Thoracic aorta (tissue), 2 donors: ENCODE measurements around the gene STAT1. TPM values are rescaled to one million over a fixed set of nuclear protein-coding genes. Genes with fewer than 3 reads are reported as not detected.

Experiments used
- ATAC-seq: fragments of 150-250 bp; one replicate; pipeline ENCODE4 v1.8.0; 2017; ENCODE audit warnings: low read depth; ENCODE audit not compliant: insufficient number of reproducible peaks, low FRiP score
- DNase-seq: peaks from one replicate; pipeline ENCODE4 v3.0.0-alpha.2; 2020; ENCODE audit warnings: low spot score
- H3K27ac ChIP-seq, 2 donors: fragments of 200-600 bp; sonication (generic); 1 replicate in 1 of 2; 2 replicates in 1 of 2; pipeline ENCODE4 v1.5.1; 2016; ENCODE audit warnings: mild to moderate bottlenecking in 2 of 2, moderate library complexity in 2 of 2
- H3K27me3 ChIP-seq: fragments of 200-600 bp; sonication (generic); replicated peaks from 2 replicates; pipeline ENCODE4 v1.6.0; 2016; ENCODE audit warnings: mild to moderate bottlenecking; ENCODE audit not compliant: insufficient read depth
- H3K36me3 ChIP-seq: fragments of 200-600 bp; sonication (generic); one replicate; pipeline ENCODE4 v1.5.1; 2016
- H3K4me1 ChIP-seq, 2 donors: fragments of 200-600 bp; sonication (generic); 1 replicate in 1 of 2; 2 replicates in 1 of 2; pipeline versions ENCODE4 v1.5.1 to v1.6.0; 2016; ENCODE audit warnings: low read depth in 2 of 2, mild to moderate bottlenecking in 1 of 2; ENCODE audit not compliant: control insufficient read depth in 1 of 2
- H3K4me3 ChIP-seq: fragments of 200-600 bp; sonication (generic); 2 replicates; pipeline ENCODE4 v1.5.1; 2016; ENCODE audit warnings: mild to moderate bottlenecking
- H3K9me3 ChIP-seq: fragments of 200-600 bp; sonication (generic); 2 replicates; pipeline ENCODE4 v1.5.1; 2016
- CTCF ChIP-seq: fragments of 200-600 bp; sonication (generic); IDR thresholded peaks from one replicate; pipeline ENCODE4 v1.5.1; 2019; ENCODE audit warnings: antibody characterized with exemption
- total RNA-seq, 2 donors: library from RNA; depleted of rRNA; stranded (reverse); fragments of >200 nt; gene quantifications; one replicate each; pipeline versions ENCODE4 v1.1.0 to v1.2.3, GENCODE V29; 2016

STAT1 gene
- total RNA-seq, 2 donors from 2014 or later, result 67.4 to 82.6 TPM

GRCh38 chr2:191038741-191039140, 24.8 kb upstream of the STAT1 start:
- H3K36me3 ChIP-seq, result no peaks in the 10 kb centered on the region
- no peak for DNase-seq
- no peak for ATAC-seq
- H3K27me3 ChIP-seq, result no peaks in the 10 kb centered on the region
- H3K9me3 ChIP-seq, result no peaks in the 10 kb centered on the region
- no peak overlapping the region for H3K27ac ChIP-seq
- no peak for TF ChIP-seq CTCF
- no peaks in the 10 kb centered on the region for H3K4me1 ChIP-seq
- no peak overlapping the region for H3K4me3 ChIP-seq

GRCh38 chr2:191038241-191038725, 24.3 kb upstream of the STAT1 start:
- H3K4me3 ChIP-seq, result no peak overlapping the region
- no peak for TF ChIP-seq CTCF
- no peak overlapping the region for H3K27ac ChIP-seq

GRCh38 chr2:191037351-191037750, 23.4 kb upstream of the STAT1 start:
- no peaks in the 10 kb centered on the region for H3K36me3 ChIP-seq
- H3K4me1 ChIP-seq, result no peaks in the 10 kb centered on the region
- H3K9me3 ChIP-seq, result no peaks in the 10 kb centered on the region
- no peak for ATAC-seq
- H3K4me3 ChIP-seq, result no peak overlapping the region
- DNase-seq, result no peak
- no peaks in the 10 kb centered on the region for H3K27me3 ChIP-seq
- TF ChIP-seq CTCF, result no peak
- no peak overlapping the region for H3K27ac ChIP-seq

More at GRCh38 chr2:191038241-191038725, 24.3 kb upstream of the STAT1 start:
- no peaks in the 10 kb centered on the region for H3K27me3 ChIP-seq
- H3K36me3 ChIP-seq, result no peaks in the 10 kb centered on the region
- H3K4me1 ChIP-seq, result no peaks in the 10 kb centered on the region
- ATAC-seq, result no peak
- no peak for DNase-seq
- no peaks in the 10 kb centered on the region for H3K9me3 ChIP-seq

- no peak overlapping the region for H3K27ac ChIP-seq
- no peaks in the 10 kb centered on the region for H3K4me1 ChIP-seq
- H3K4me3 ChIP-seq, result no peak overlapping the region
- ATAC-seq (no peak), DNase-seq (no peak)
- no peaks in the 10 kb centered on the region for H3K36me3 ChIP-seq
- no peaks in the 10 kb centered on the region for H3K27me3 ChIP-seq
- no peaks in the 10 kb centered on the region for H3K9me3 ChIP-seq
- TF ChIP-seq CTCF, result no peak
These were observed 22.4 kb upstream of the STAT1 start for GRCh38 chr2:191036363-191036762.

GRCh38 chr2:191032588-191033429, 18.8 kb upstream of the STAT1 start:
- no peak for ATAC-seq
- no peak for TF ChIP-seq CTCF

More at GRCh38 chr2:191032588-191033429, 18.8 kb upstream of the STAT1 start:
- Histone ChIP-seq H3K27ac (no peak overlapping the region), H3K27me3 (no peaks in the 10 kb centered on the region), H3K36me3 (no peaks in the 10 kb centered on the region), H3K9me3 (no peaks in the 10 kb centered on the region), H3K4me3 (no peak overlapping the region), H3K4me1 (no peaks in the 10 kb centered on the region)
- no peak for DNase-seq
